H9 (cell line): ENCODE measurements around the gene SLC9A9. TPM values are rescaled to one million over a fixed set of nuclear protein-coding genes. Genes with fewer than 3 reads are reported as not detected.

Experiments
- DNase-seq: peaks from one replicate; pipeline ENCODE4 v3.0.0-alpha.2; 2017
- H2AFZ ChIP-seq: one replicate; pipeline ENCODE4 v1.6.1; 2013; ENCODE audit warnings: mild to moderate bottlenecking, low read length, control low read depth, moderate library complexity
- H2AK5ac ChIP-seq: 2 replicates; pipeline ENCODE4 v1.6.1; 2013; ENCODE audit warnings: low read length, control low read depth, mixed read lengths; ENCODE audit not compliant: insufficient read length
- H2BK120ac ChIP-seq: one replicate; pipeline ENCODE4 v1.6.1; 2013; ENCODE audit warnings: low read depth, mild to moderate bottlenecking, low read length, control low read depth, inconsistent platforms; ENCODE audit not compliant: poor library complexity, severe bottlenecking
- H2BK12ac ChIP-seq: 2 replicates; pipeline ENCODE4 v1.6.1; 2013; ENCODE audit warnings: low read length, control low read depth, mixed read lengths, low read depth; ENCODE audit not compliant: insufficient read length
- H2BK15ac ChIP-seq: 2 replicates; pipeline ENCODE4 v1.6.1; 2013; ENCODE audit warnings: low read depth, low read length, control low read depth
- H2BK20ac ChIP-seq: one replicate; pipeline ENCODE4 v1.6.1; 2013; ENCODE audit warnings: low read depth, mild to moderate bottlenecking, low read length, control low read depth, inconsistent platforms; ENCODE audit not compliant: poor library complexity, severe bottlenecking
- H2BK5ac ChIP-seq: 2 replicates; pipeline ENCODE4 v1.6.1; 2013; ENCODE audit warnings: low read length, control low read depth, mixed read lengths; ENCODE audit not compliant: insufficient read length
- H3K14ac ChIP-seq: 2 replicates; pipeline ENCODE4 v1.6.1; 2013; ENCODE audit warnings: low read length, control low read depth; ENCODE audit not compliant: insufficient read depth
- H3K18ac ChIP-seq: 2 replicates; pipeline ENCODE4 v1.6.1; 2013; ENCODE audit warnings: low read depth, mild to moderate bottlenecking, mixed read lengths, low read length, control low read depth; ENCODE audit not compliant: insufficient read length
- H3K23ac ChIP-seq: 2 replicates; pipeline ENCODE4 v1.6.1; 2013; ENCODE audit warnings: low read length, control low read depth, mixed read lengths, low read depth; ENCODE audit not compliant: insufficient read length
- H3K23me2 ChIP-seq: 2 replicates; pipeline ENCODE4 v1.6.1; 2013; ENCODE audit warnings: low read depth, mild to moderate bottlenecking, mixed read lengths, low read length, control low read depth; ENCODE audit not compliant: insufficient read length, poor library complexity, severe bottlenecking
- H3K27ac ChIP-seq: 2 replicates; pipeline ENCODE4 v1.5.1; 2013; ENCODE audit warnings: low read length, control low read depth, mixed read lengths, low read depth; ENCODE audit not compliant: insufficient read length
- H3K27me3 ChIP-seq: 2 replicates; pipeline ENCODE4 v1.6.1; 2013; ENCODE audit warnings: low read length, control low read depth, inconsistent platforms; ENCODE audit not compliant: insufficient read depth
- H3K4ac ChIP-seq: 2 replicates; pipeline ENCODE4 v1.6.1; 2013; ENCODE audit warnings: low read depth, mild to moderate bottlenecking, control low read depth, inconsistent platforms, low read length, moderate library complexity
- H3K4me1 ChIP-seq: 2 replicates; pipeline ENCODE4 v1.6.1; 2013; ENCODE audit warnings: low read length, control low read depth, inconsistent platforms; ENCODE audit not compliant: insufficient read depth
- H3K4me2 ChIP-seq: 2 replicates; pipeline ENCODE4 v1.6.1; 2013; ENCODE audit warnings: low read length, control low read depth, mixed read lengths; ENCODE audit not compliant: insufficient read length, insufficient read depth
- H3K56ac ChIP-seq: 2 replicates; pipeline ENCODE4 v1.6.1; 2013; ENCODE audit warnings: low read depth, mild to moderate bottlenecking, mixed read lengths, low read length, control low read depth; ENCODE audit not compliant: insufficient read length
- H3K79me1 ChIP-seq: 2 replicates; pipeline ENCODE4 v1.6.1; 2013; ENCODE audit warnings: low read depth, mild to moderate bottlenecking, moderate library complexity, low read length, control low read depth, inconsistent platforms; ENCODE audit not compliant: insufficient read depth, poor library complexity, severe bottlenecking
- H3K79me2 ChIP-seq: 2 replicates; pipeline ENCODE4 v1.6.1; 2013; ENCODE audit warnings: low read length, control low read depth, inconsistent platforms; ENCODE audit not compliant: insufficient read depth
- H3K9ac ChIP-seq: 2 replicates; pipeline ENCODE4 v1.6.1; 2013; ENCODE audit warnings: low read length, control low read depth, mixed read lengths; ENCODE audit not compliant: insufficient read length; ENCODE audit errors: extremely low read depth
- H3K9me3 ChIP-seq: one replicate; pipeline ENCODE4 v1.6.1; 2013; ENCODE audit warnings: low read depth, low read length, inconsistent platforms; ENCODE audit not compliant: control insufficient read depth
- H3T11ph ChIP-seq: one replicate; pipeline ENCODE4 v1.6.1; 2013; ENCODE audit warnings: mild to moderate bottlenecking, low read length, control low read depth, inconsistent platforms
- H4K20me1 ChIP-seq: one replicate; pipeline ENCODE4 v1.6.1; 2013; ENCODE audit not compliant: control insufficient read depth, insufficient read length, insufficient read depth
- H4K5ac ChIP-seq: 2 replicates; pipeline ENCODE4 v1.6.1; 2013; ENCODE audit warnings: low read depth, mild to moderate bottlenecking, mixed read lengths, low read length, control low read depth; ENCODE audit not compliant: insufficient read length
- H4K8ac ChIP-seq: replicated peaks from 2 replicates; pipeline ENCODE4 v1.6.1; 2013; ENCODE audit warnings: low read length, control low read depth, mixed read lengths, low read depth; ENCODE audit not compliant: insufficient read length
- H4K91ac ChIP-seq: 2 replicates; pipeline ENCODE4 v1.6.1; 2013; ENCODE audit warnings: low read depth, mild to moderate bottlenecking, moderate library complexity, mixed read lengths, low read length, control low read depth; ENCODE audit not compliant: insufficient read length
- H3K27ac Mint-ChIP-seq, 3 experiments: 2 replicates in 2 of 3; 3 replicates in 1 of 3; pipeline ENCODE4 v1.8.0; 2020 to 2021; ENCODE audit warnings: mixed read lengths in 3 of 3, mild to moderate bottlenecking in 1 of 3, moderate library complexity in 1 of 3
- H3K27me3 Mint-ChIP-seq: 2 replicates; pipeline ENCODE4 v1.8.0; 2021; ENCODE audit warnings: low read depth, mild to moderate bottlenecking, moderate library complexity, mixed read lengths
- H3K36me3 Mint-ChIP-seq, 3 experiments: 2 replicates in 2 of 3; 3 replicates in 1 of 3; pipeline ENCODE4 v1.8.0; 2020 to 2021; ENCODE audit warnings: low read depth in 3 of 3, mixed read lengths in 3 of 3; ENCODE audit not compliant: insufficient read depth in 1 of 3
- H3K4me1 Mint-ChIP-seq, 2 experiments: 2 replicates each; pipeline ENCODE4 v1.8.0; 2020; ENCODE audit warnings: mixed read lengths in 2 of 2
- H3K4me3 Mint-ChIP-seq, 2 experiments: 2 replicates in 1 of 2; 3 replicates in 1 of 2; pipeline ENCODE4 v1.8.0; 2020 to 2021; ENCODE audit warnings: mild to moderate bottlenecking in 2 of 2, mixed read lengths in 2 of 2, moderate library complexity in 1 of 2
- H3K9me3 Mint-ChIP-seq, 2 experiments: 2 replicates in 1 of 2; 3 replicates in 1 of 2; pipeline ENCODE4 v1.8.0; 2020; ENCODE audit warnings: mild to moderate bottlenecking in 2 of 2, mixed read lengths in 2 of 2, moderate library complexity in 1 of 2
- CTCF ChIP-seq: fragments of 200-600 bp; sonication (generic); conservative IDR thresholded peaks from 3 replicates; pipeline ENCODE4 v1.8.0; 2021; ENCODE audit warnings: antibody characterized with exemption, mild to moderate bottlenecking
- WGBS: extraction: QIAGEN DNeasy Blood & Tissue Kit; methylation state at CpG from one replicate; pipeline ENCODE4 v1.1.7; 2013; ENCODE audit warnings: missing lambda C conversion rate, low lambda C conversion rate, mixed read lengths; ENCODE audit not compliant: insufficient read length; ENCODE audit errors: extremely low coverage; 5-methylcytosine and 5-hydroxymethylcytosine counted together
- total RNA-seq: library from RNA; stranded (reverse); gene quantifications from 2 replicates; pipeline ENCODE4 v1.2.1, GENCODE V29; 2021

SLC9A9 gene
- total RNA-seq, 1 experiment from 2014 or later = 0.35 TPM

- peaks cover 3 to 9% of the 10 kb centered on the region in 2 experiments for H3K4me1 Mint-ChIP-seq
- H3K4me3 Mint-ChIP-seq = no peak overlapping the region
- no peaks in the 10 kb centered on the region for H3K23me2 ChIP-seq
- no peaks in the 10 kb centered on the region for H3K4me1 ChIP-seq
- no peak for DNase-seq
- no peak overlapping the region for H3K9ac ChIP-seq
- no peak for TF ChIP-seq CTCF
- no peak overlapping the region for H4K8ac ChIP-seq
- no peak overlapping the region for H3K4ac ChIP-seq
- no peaks in the 10 kb centered on the region for H3K27me3 Mint-ChIP-seq
- no peak overlapping the region for H2BK15ac ChIP-seq
- no peak overlapping the region for H3K23ac ChIP-seq
- H2BK20ac ChIP-seq = no peak overlapping the region
- no peak overlapping the region; the same call in 1 of the 2 replicates for H3K14ac ChIP-seq
- no peak overlapping the region for H4K5ac ChIP-seq
- H3K27ac Mint-ChIP-seq = peak overlapping the region in 1 of 3 experiments; percentile 66; a peak in 1 of 7 replicates
- H4K20me1 ChIP-seq = no peaks in the 10 kb centered on the region
- H3K36me3 Mint-ChIP-seq = no peaks in the 10 kb centered on the region
- no peak overlapping the region for H3T11ph ChIP-seq
- H3K4me2 ChIP-seq = no peak overlapping the region
- no peaks in the 10 kb centered on the region for H3K79me1 ChIP-seq
- H2BK120ac ChIP-seq = no peak overlapping the region
- no peak overlapping the region for H2BK12ac ChIP-seq
- H2AFZ ChIP-seq = no peak overlapping the region
- H3K27ac ChIP-seq = no peak overlapping the region
- no peak overlapping the region for H3K56ac ChIP-seq
- WGBS = no CpG with 5 or more reads among the region's 3 CpGs
- no peak overlapping the region for H2AK5ac ChIP-seq
- no peaks in the 10 kb centered on the region for H3K9me3 ChIP-seq
- H3K18ac ChIP-seq = no peak overlapping the region
- H2BK5ac ChIP-seq = no peak overlapping the region
- H3K79me2 ChIP-seq = no peaks in the 10 kb centered on the region
- H4K91ac ChIP-seq = no peak overlapping the region
- H3K27me3 ChIP-seq = no peaks in the 10 kb centered on the region
- H3K9me3 Mint-ChIP-seq = no peaks in the 10 kb centered on the region
These were observed 27.6 kb downstream of the SLC9A9 start for GRCh38 chr3:143820466-143821221.
